SK-N-SH treated with all-trans-retinoic acid at 6 μM for 48 hours (cell line): ENCODE data around the gene PHIP.

Experiments used
- ATAC-seq: fragments of 200-7000 bp; cut with Tn5 transposase; 3 replicates; pipeline ENCODE4 v1.9.1; 2020; ENCODE audit warnings: mild to moderate bottlenecking, moderate library complexity
- ARNTL ChIP-seq: fragments of 450-650 bp; formaldehyde crosslinking; IDR thresholded peaks from 2 replicates; pipeline ENCODE4 v1.5.0; 2020; ENCODE audit warnings: low read depth, mild to moderate bottlenecking, moderate library complexity, borderline replicate concordance
- BACH2 ChIP-seq: fragments of 250-450 bp; sonication (Bioruptor Pico); IDR thresholded peaks from 2 replicates; pipeline ENCODE4 v1.9.0; 2021; ENCODE audit warnings: mild to moderate bottlenecking, borderline replicate concordance
- CREB5 ChIP-seq: fragments of 250-450 bp; sonication (Bioruptor Pico); IDR thresholded peaks from 2 replicates; pipeline ENCODE4 v1.5.1; 2020; ENCODE audit warnings: low read depth, mild to moderate bottlenecking, moderate library complexity
- CSDC2 ChIP-seq: fragments of 250-450 bp; sonication (Bioruptor Pico); IDR thresholded peaks from 2 replicates; pipeline ENCODE4 v1.5.0; 2020; ENCODE audit warnings: mild to moderate bottlenecking, moderate library complexity
- CSRNP3 ChIP-seq: fragments of 250-450 bp; sonication (Bioruptor Pico); IDR thresholded peaks from 2 replicates; pipeline ENCODE4 v1.5.1; 2021; ENCODE audit warnings: mild to moderate bottlenecking, moderate library complexity
- ESRRG ChIP-seq: fragments of 250-450 bp; sonication (Bioruptor Pico); IDR thresholded peaks from 2 replicates; pipeline ENCODE4 v1.6.1; 2021; ENCODE audit warnings: mild to moderate bottlenecking
- GLIS3 ChIP-seq: fragments of 250-450 bp; sonication (Bioruptor Pico); IDR thresholded peaks from 2 replicates; pipeline ENCODE4 v1.5.0; 2020; ENCODE audit warnings: mild to moderate bottlenecking, moderate library complexity
- ISL1 ChIP-seq: fragments of 250-450 bp; sonication (Bioruptor Pico); IDR thresholded peaks from 2 replicates; pipeline ENCODE4 v2.1.2; 2022; ENCODE audit warnings: mild to moderate bottlenecking, moderate library complexity
- OSR1 ChIP-seq: fragments of 250-450 bp; sonication (Bioruptor Pico); IDR thresholded peaks from 2 replicates; pipeline ENCODE4 v1.8.0; 2022; ENCODE audit warnings: moderate library complexity, mild to moderate bottlenecking, inconsistent platforms
- PATZ1 ChIP-seq: fragments of 250-450 bp; sonication (Bioruptor Pico); IDR thresholded peaks from 2 replicates; pipeline ENCODE4 v1.8.0; 2020; ENCODE audit warnings: mild to moderate bottlenecking, moderate library complexity, borderline replicate concordance
- POU6F1 ChIP-seq: fragments of 250-450 bp; sonication (Bioruptor Pico); IDR thresholded peaks from 2 replicates; pipeline ENCODE4 v1.8.0; 2021; ENCODE audit warnings: low read depth, mild to moderate bottlenecking, moderate library complexity, borderline replicate concordance
- PPARA ChIP-seq: fragments of 250-450 bp; sonication (Bioruptor Pico); IDR thresholded peaks from 2 replicates; pipeline ENCODE4 v1.5.0; 2020; ENCODE audit warnings: mild to moderate bottlenecking, borderline replicate concordance
- RARB ChIP-seq: fragments of 250-450 bp; sonication (Bioruptor Pico); IDR thresholded peaks from 2 replicates; pipeline ENCODE4 v1.8.0; 2021; ENCODE audit warnings: mild to moderate bottlenecking, moderate library complexity
- TCF4 ChIP-seq: fragments of 250-450 bp; sonication (Bioruptor Pico); IDR thresholded peaks from 2 replicates; pipeline ENCODE4 v1.8.0; 2021; ENCODE audit warnings: mild to moderate bottlenecking, moderate library complexity, borderline replicate concordance
- TOX ChIP-seq: fragments of 250-450 bp; sonication (Bioruptor Pico); IDR thresholded peaks from 2 replicates; pipeline ENCODE4 v1.8.0; 2021; ENCODE audit warnings: mild to moderate bottlenecking, moderate library complexity, borderline replicate concordance
- TSHZ2 ChIP-seq: fragments of 250-450 bp; sonication (Bioruptor Pico); IDR thresholded peaks from 2 replicates; pipeline ENCODE4 v1.5.0; 2020; ENCODE audit warnings: mild to moderate bottlenecking, moderate library complexity
- ZC3H10 ChIP-seq: fragments of 250-450 bp; sonication (Bioruptor Pico); IDR thresholded peaks from 2 replicates; pipeline ENCODE4 v1.5.1; 2021; ENCODE audit warnings: mild to moderate bottlenecking, moderate library complexity
- ZFP3 ChIP-seq: fragments of 250-450 bp; sonication (Bioruptor Pico); IDR thresholded peaks from 2 replicates; pipeline ENCODE4 v1.5.0; 2020; ENCODE audit warnings: mild to moderate bottlenecking, moderate library complexity
- ZFP30 ChIP-seq: fragments of 450-650 bp; formaldehyde crosslinking; IDR thresholded peaks from 2 replicates; pipeline ENCODE4 v1.5.0; 2022; ENCODE audit warnings: mild to moderate bottlenecking, moderate library complexity
- ZNF565 ChIP-seq: fragments of 450-650 bp; formaldehyde crosslinking; conservative IDR thresholded peaks from 2 replicates; pipeline ENCODE4 v1.5.0; 2020; ENCODE audit warnings: low read depth, mild to moderate bottlenecking, moderate library complexity
- ZNF70 ChIP-seq: fragments of 450-650 bp; formaldehyde crosslinking; IDR thresholded peaks from 2 replicates; pipeline ENCODE4 v1.5.0; 2020; ENCODE audit warnings: mild to moderate bottlenecking, moderate library complexity
- ZNF8 ChIP-seq: fragments of 450-650 bp; formaldehyde crosslinking; IDR thresholded peaks from 2 replicates; pipeline ENCODE4 v1.5.0; 2020; ENCODE audit warnings: mild to moderate bottlenecking, moderate library complexity

PHIP gene

GRCh38 chr6:79056226-79056625, 21.8 kb downstream of the PHIP start:
- no peak for TF ChIP-seq PATZ1
- TF ChIP-seq PPARA = no peak
- TF ChIP-seq TCF4 (CRISPR knock-in tag) = no peak
- no peak for ATAC-seq

- no peak for TF ChIP-seq BACH2 (CRISPR knock-in tag)
- no peak for TF ChIP-seq OSR1 (CRISPR knock-in tag)
- no peak for TF ChIP-seq TCF4 (CRISPR knock-in tag)
- no peak for TF ChIP-seq ZNF70 (CRISPR knock-in tag)
- no peak for TF ChIP-seq CSRNP3 (CRISPR knock-in tag)
- TF ChIP-seq, all 23 proteins: peak for 0
- peak; percentile 78 for ATAC-seq
Observed at GRCh38 chr6:79048611-79049010, 29.4 kb downstream of the PHIP start.

- TF ChIP-seq PPARA (no peak), CREB5 (CRISPR knock-in tag) (no peak), ZFP3 (CRISPR knock-in tag) (no peak), ZC3H10 (CRISPR knock-in tag) (no peak), POU6F1 (CRISPR knock-in tag) (no peak), TOX (no peak), GLIS3 (CRISPR knock-in tag) (no peak), TSHZ2 (CRISPR knock-in tag) (no peak), ZNF8 (no peak)
- no peak for ATAC-seq
Observed at GRCh38 chr6:79047072-79047471, 31.0 kb downstream of the PHIP start.

- ATAC-seq = no peak
- TF ChIP-seq ISL1 (CRISPR knock-in tag) = no peak
- TF ChIP-seq ZNF70 (CRISPR knock-in tag) = no peak
- no peak for TF ChIP-seq RARB (CRISPR knock-in tag)
- TF ChIP-seq BACH2 (CRISPR knock-in tag) = no peak
- TF ChIP-seq TOX = no peak
- TF ChIP-seq PPARA = no peak
- no peak for TF ChIP-seq ZNF8
- no peak for TF ChIP-seq CSDC2 (CRISPR knock-in tag)
- TF ChIP-seq ARNTL = no peak
- no peak for TF ChIP-seq CREB5 (CRISPR knock-in tag)
- no peak for TF ChIP-seq ZFP30 (CRISPR knock-in tag)
- no peak for TF ChIP-seq ZNF565 (CRISPR knock-in tag)
- TF ChIP-seq OSR1 (CRISPR knock-in tag) = no peak
- TF ChIP-seq ESRRG (CRISPR knock-in tag) = no peak
- TF ChIP-seq ZC3H10 (CRISPR knock-in tag) = no peak
- TF ChIP-seq PATZ1 = no peak
Observed at GRCh38 chr6:79045966-79046365, 32.1 kb downstream of the PHIP start.
